ENCODE measurements around the gene AGBL2. TPM values are rescaled to one million over a fixed set of nuclear protein-coding genes. Genes with fewer than 3 reads are reported as not detected.
"Not testable (repeated sequence)": the region's sequence is repeated elsewhere in the genome, so short reads cannot be mapped to it uniquely, and the experiment has no call there.

AGBL2 gene
- total RNA-seq, 1 experiment from 2014 or later = 3.0 TPM

DNA sequence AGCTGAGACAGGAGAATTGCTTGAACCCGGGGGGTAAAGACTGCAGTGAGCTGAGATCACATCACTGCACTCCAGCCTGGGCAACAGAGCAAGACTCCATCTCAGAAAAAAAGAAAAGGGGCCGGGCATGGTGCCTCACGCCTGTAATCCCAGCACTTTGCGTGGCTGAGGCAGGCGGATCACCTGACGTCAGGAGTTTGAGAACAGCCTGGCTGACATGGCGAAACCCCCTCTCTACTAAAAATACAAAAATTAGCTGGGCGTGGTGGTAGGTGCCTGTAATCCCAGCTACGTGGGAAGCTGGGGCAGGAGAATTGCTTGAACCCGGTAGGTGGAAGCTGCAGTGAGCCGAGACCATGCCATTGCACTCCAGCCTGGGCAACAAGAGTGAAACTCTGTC lies 78.8 kb downstream of the AGBL2 start:
- not testable (repeated sequence) for H3K23ac ChIP-seq (ENCODE audit: insufficient read length, low read depth, low read length); H3K4ac ChIP-seq (ENCODE audit: low read depth, low read length); H3K18ac ChIP-seq (ENCODE audit: insufficient read length, low read depth, low read length); H3K79me1 ChIP-seq (ENCODE audit: insufficient read depth, low read depth, low read length, poor library complexity, severe bottlenecking); H2BK15ac ChIP-seq (ENCODE audit: low read depth, low read length); H2AFZ ChIP-seq (ENCODE audit: low read length); H3K9me3 Mint-ChIP-seq; H2BK120ac ChIP-seq (ENCODE audit: low read depth, low read length, poor library complexity, severe bottlenecking); H3K9ac ChIP-seq (ENCODE audit: extremely low read depth, insufficient read length, low read length); H3K4me2 ChIP-seq (ENCODE audit: insufficient read depth, insufficient read length, low read length); H2BK12ac ChIP-seq (ENCODE audit: insufficient read length, low read depth, low read length); H4K8ac ChIP-seq (replicated peaks; ENCODE audit: insufficient read length, low read depth, low read length); H4K91ac ChIP-seq (ENCODE audit: insufficient read length, low read depth, low read length); H3T11ph ChIP-seq (ENCODE audit: low read length); H3K79me2 ChIP-seq (ENCODE audit: insufficient read depth, low read length); H2AK5ac ChIP-seq (ENCODE audit: insufficient read length, low read length); H3K27ac ChIP-seq (ENCODE audit: insufficient read length, low read depth, low read length); H3K4me1 Mint-ChIP-seq; H3K27me3 Mint-ChIP-seq (ENCODE audit: low read depth); H4K20me1 ChIP-seq (ENCODE audit: control insufficient read depth, insufficient read depth, insufficient read length); DNase-seq; H2BK20ac ChIP-seq (ENCODE audit: low read depth, low read length, poor library complexity, severe bottlenecking); H3K4me1 ChIP-seq (ENCODE audit: insufficient read depth, low read length); H3K56ac ChIP-seq (ENCODE audit: insufficient read length, low read depth, low read length); H4K5ac ChIP-seq (ENCODE audit: insufficient read length, low read depth, low read length); H3K27me3 ChIP-seq (ENCODE audit: insufficient read depth, low read length); H3K4me3 Mint-ChIP-seq; H3K14ac ChIP-seq (ENCODE audit: insufficient read depth, low read length); H3K23me2 ChIP-seq (ENCODE audit: insufficient read length, low read depth, low read length, poor library complexity, severe bottlenecking); H2BK5ac ChIP-seq (ENCODE audit: insufficient read length, low read length); H3K9me3 ChIP-seq (ENCODE audit: control insufficient read depth, low read depth, low read length)
- WGBS (ENCODE audit: extremely low coverage, insufficient read length, low lambda C conversion rate) = no CpG with 5 or more reads among the region's 11 CpGs
- peaks cover 37 to 76% (median 54%) of the 10 kb centered on the region in 3 experiments; a peak in 6 of 7 replicates for H3K36me3 Mint-ChIP-seq (ENCODE audit: insufficient read depth in 1 of 3, low read depth in 3 of 3)
- H3K27ac Mint-ChIP-seq = 0 out of 7 replicates have a peak overlapping the region, but pooled peaks of 1 of the 3 experiments have one; percentile 44

All from H9 (cell line).